ENCODE measurements around the gene CHRM1. TPM values are rescaled to one million over a fixed set of nuclear protein-coding genes. Genes with fewer than 3 reads are reported as not detected.

CHRM1 gene
- total RNA-seq, 1 experiment from 2014 or later, result not detected

- H3K36me3 Mint-ChIP-seq (ENCODE audit: insufficient read depth in 1 of 3, low read depth in 3 of 3), result no peaks in the 10 kb centered on the region; a peak in 1 of 7 replicates
- Histone ChIP-seq H3K79me2 (ENCODE audit: insufficient read depth, low read length) (no peaks in the 10 kb centered on the region), H4K20me1 (ENCODE audit: control insufficient read depth, insufficient read depth, insufficient read length) (no peaks in the 10 kb centered on the region), H2BK120ac (ENCODE audit: low read depth, low read length, poor library complexity, severe bottlenecking) (no peak overlapping the region), H4K8ac (replicated peaks; ENCODE audit: insufficient read length, low read depth, low read length) (no peak overlapping the region), H4K5ac (ENCODE audit: insufficient read length, low read depth, low read length) (no peak overlapping the region), H3K23ac (ENCODE audit: insufficient read length, low read depth, low read length) (no peak overlapping the region), H2BK20ac (ENCODE audit: low read depth, low read length, poor library complexity, severe bottlenecking) (no peak overlapping the region), H3K9me3 (ENCODE audit: control insufficient read depth, low read depth, low read length) (no peaks in the 10 kb centered on the region), H3K18ac (ENCODE audit: insufficient read length, low read depth, low read length) (no peak overlapping the region), H3K4ac (ENCODE audit: low read depth, low read length) (no peak overlapping the region), H3K14ac (ENCODE audit: insufficient read depth, low read length) (no peak overlapping the region), H2AFZ (ENCODE audit: low read length) (no peak overlapping the region), H3K27ac (ENCODE audit: insufficient read length, low read depth, low read length) (no peak overlapping the region), H3K27me3 (ENCODE audit: insufficient read depth, low read length) (peaks cover 10% of the 10 kb centered on the region; the same call in 1 of the 2 replicates), H3K4me2 (ENCODE audit: insufficient read depth, insufficient read length, low read length) (no peak overlapping the region), H3K9ac (ENCODE audit: extremely low read depth, insufficient read length, low read length) (no peak overlapping the region), H2BK12ac (ENCODE audit: insufficient read length, low read depth, low read length) (no peak overlapping the region), H2BK5ac (ENCODE audit: insufficient read length, low read length) (no peak overlapping the region), H3T11ph (ENCODE audit: low read length) (no peak overlapping the region), H4K91ac (ENCODE audit: insufficient read length, low read depth, low read length) (no peak overlapping the region), H2BK15ac (ENCODE audit: low read depth, low read length) (no peak overlapping the region), H3K4me1 (ENCODE audit: insufficient read depth, low read length) (no peaks in the 10 kb centered on the region; the same call in 1 of the 2 replicates), H3K56ac (ENCODE audit: insufficient read length, low read depth, low read length) (no peak overlapping the region), H2AK5ac (ENCODE audit: insufficient read length, low read length) (no peak overlapping the region), H3K23me2 (ENCODE audit: insufficient read length, low read depth, low read length, poor library complexity, severe bottlenecking) (no peaks in the 10 kb centered on the region), H3K79me1 (ENCODE audit: insufficient read depth, low read depth, low read length, poor library complexity, severe bottlenecking) (no peaks in the 10 kb centered on the region)
- no peak overlapping the region; a peak in 1 of 5 replicates for H3K4me3 Mint-ChIP-seq
- TF ChIP-seq CTCF (conservative IDR thresholded peaks at IDR 0.05), result no peak
- H3K27ac Mint-ChIP-seq, result peak overlapping the region in 1 of 3 experiments; percentile 30; a peak in 1 of 7 replicates
- no CpG with 5 or more reads among the region's 8 CpGs for WGBS (ENCODE audit: extremely low coverage, insufficient read length, low lambda C conversion rate)
- peaks cover 42% of the 10 kb centered on the region for H3K27me3 Mint-ChIP-seq (ENCODE audit: low read depth)
- H3K4me1 Mint-ChIP-seq, result peaks cover 26 to 41% of the 10 kb centered on the region in 2 experiments
- DNase-seq, result peak; percentile 31
- no peaks in the 10 kb centered on the region for H3K9me3 Mint-ChIP-seq
These were observed 10.5 kb upstream of the CHRM1 start for GRCh38 chr11:62931499-62932278.
